Measurements from ENCODE around the gene TMEM221. TPM values are rescaled to one million over a fixed set of nuclear protein-coding genes. Genes with fewer than 3 reads are reported as not detected.

Gene TMEM221
- total RNA-seq, 2 experiments from 2014 or later = not detected

- H3K36me3 ChIP-seq (ENCODE audit: insufficient read depth, low read length) = no peaks in the 10 kb centered on the region
- H3K27me3 ChIP-seq (ENCODE audit: control insufficient read depth in 1 of 2, insufficient read depth in 2 of 2, low read length in 2 of 2) = no peaks in the 10 kb centered on the region
- H3K27ac ChIP-seq (ENCODE audit: low read depth in 1 of 2, low read length in 2 of 2) = peak overlapping the region; percentile 35 to 68
- peaks cover 4% of the 10 kb centered on the region for H3K36me3 Mint-ChIP-seq (ENCODE audit: low read depth)
- no peak for TF ChIP-seq CTCF (IDR thresholded peaks at IDR 0.05)
- intact Hi-C loops (cut with DNase I, micrococcal nuclease) = loop anchor here (1.0 to 5.0 kb wide), 7 partner anchors 42 to 394 kb away; partner anchors contain the start of genes BABAM1 (in 1 of the 2), CCDC194 (in 1 of the 2), HAUS8 (in 1 of the 2) and MVB12A (in 1 of the 2)
- peak overlapping the region; percentile 88 for H3K4me3 ChIP-seq (ENCODE audit: low read length)
- H3K4me3 Mint-ChIP-seq = peak overlapping the region; percentile 87
- peaks cover 36% of the 10 kb centered on the region for H3K4me1 ChIP-seq (ENCODE audit: insufficient read depth, low read length)
- ChIA-PET CTCF (no interaction called here), POLR2A (interaction anchor here (1.0 kb wide), 1 partner anchor 390 kb away, joined by 6 read pairs; the partner anchor contains the start of gene RPL18A)
- no peaks in the 10 kb centered on the region for H3K9me3 Mint-ChIP-seq
- peak in 4 of 14 experiments; percentile 12 to 37 (median 20) for DNase-seq
- H3K27ac Mint-ChIP-seq = peak overlapping the region; percentile 34
- peaks cover 3% of the 10 kb centered on the region for H3K27me3 Mint-ChIP-seq
- H3K9me3 ChIP-seq (ENCODE audit: control insufficient read depth in 1 of 2, insufficient read depth in 1 of 2, low read length in 2 of 2) = no peaks in the 10 kb centered on the region
- peaks cover 24% of the 10 kb centered on the region for H3K4me1 Mint-ChIP-seq (ENCODE audit: low read depth)
- ATAC-seq (ENCODE audit: poor library complexity) = no peak
These were observed 20.6 kb upstream of the TMEM221 start for GRCh38 chr19:17469092-17469480.

GRCh38 chr19:17468302-17469091 lies 20.0 kb upstream of the TMEM221 start:
- peak overlapping the region; percentile 34 for H3K27ac Mint-ChIP-seq
- H3K4me3 Mint-ChIP-seq = peak overlapping the region; percentile 87
- POLR2A ChIA-PET = interaction anchor here (0.7 to 1.0 kb wide), 2 partner anchors 105 to 391 kb away, joined by 3 to 6 read pairs; partner anchors contain the start of gene RPL18A
- Histone ChIP-seq H3K4me1 (ENCODE audit: insufficient read depth, low read length) (peaks cover 36% of the 10 kb centered on the region), H3K27me3 (ENCODE audit: control insufficient read depth in 1 of 2, insufficient read depth in 2 of 2, low read length in 2 of 2) (no peaks in the 10 kb centered on the region), H3K4me3 (ENCODE audit: low read length) (peak overlapping the region; percentile 88), H3K36me3 (ENCODE audit: insufficient read depth, low read length) (no peaks in the 10 kb centered on the region), H3K9me3 (ENCODE audit: control insufficient read depth in 1 of 2, insufficient read depth in 1 of 2, low read length in 2 of 2) (no peaks in the 10 kb centered on the region), H3K27ac (ENCODE audit: low read depth in 1 of 2, low read length in 2 of 2) (peak overlapping the region; percentile 13 to 68)
- intact Hi-C loops (cut with DNase I, micrococcal nuclease) = loop anchor here (1.0 to 5.0 kb wide), 7 partner anchors 43 to 394 kb away; partner anchors contain the start of genes BABAM1 (in 1 of the 2), CCDC194 (in 1 of the 2), HAUS8 (in 1 of the 2) and MVB12A (in 1 of the 2)
- peaks cover 3% of the 10 kb centered on the region for H3K27me3 Mint-ChIP-seq
- H3K36me3 Mint-ChIP-seq (ENCODE audit: low read depth) = peaks cover 4% of the 10 kb centered on the region
- H3K9me3 Mint-ChIP-seq = no peaks in the 10 kb centered on the region
- H3K4me1 Mint-ChIP-seq (ENCODE audit: low read depth) = peaks cover 24% of the 10 kb centered on the region
- no peak for DNase-seq
- TF ChIP-seq CTCF (IDR thresholded peaks at IDR 0.05) = no peak
- no peak for ATAC-seq (ENCODE audit: poor library complexity)
- CTCF ChIA-PET = no interaction called here

- Histone ChIP-seq H3K4me3 (ENCODE audit: low read length) (no peak overlapping the region), H3K4me1 (ENCODE audit: insufficient read depth, low read length) (peaks cover 30% of the 10 kb centered on the region), H3K27me3 (ENCODE audit: control insufficient read depth in 1 of 2, insufficient read depth in 2 of 2, low read length in 2 of 2) (no peaks in the 10 kb centered on the region), H3K9me3 (ENCODE audit: control insufficient read depth in 1 of 2, insufficient read depth in 1 of 2, low read length in 2 of 2) (no peaks in the 10 kb centered on the region), H3K36me3 (ENCODE audit: insufficient read depth, low read length) (no peaks in the 10 kb centered on the region), H3K27ac (ENCODE audit: low read depth in 1 of 2, low read length in 2 of 2) (no peak overlapping the region)
- TF ChIP-seq CTCF (IDR thresholded peaks at IDR 0.05) = no peak
- ChIA-PET CTCF (interaction anchor here (0.5 to 1.2 kb wide), 3 partner anchors 24 to 921 kb away, joined by 3 to 5 read pairs (median 3); no protein-coding TSS in a partner anchor), POLR2A (interaction anchor here (0.7 kb wide), 1 partner anchor 106 kb away, joined by 3 read pairs; no protein-coding TSS in a partner anchor)
- H3K4me1 Mint-ChIP-seq (ENCODE audit: low read depth) = peaks cover 24% of the 10 kb centered on the region
- DNase-seq = no peak
- no peak overlapping the region for H3K4me3 Mint-ChIP-seq
- no peak for ATAC-seq (ENCODE audit: poor library complexity)
- H3K36me3 Mint-ChIP-seq (ENCODE audit: low read depth) = peaks cover 4% of the 10 kb centered on the region
- no peaks in the 10 kb centered on the region for H3K9me3 Mint-ChIP-seq
- peaks cover 3% of the 10 kb centered on the region for H3K27me3 Mint-ChIP-seq
- no peak overlapping the region for H3K27ac Mint-ChIP-seq
- intact Hi-C loops (cut with DNase I, micrococcal nuclease) = loop anchor here (2.0 to 5.0 kb wide), 6 partner anchors 47 to 393 kb away; partner anchors contain the start of genes BABAM1 (in 1 of the 2), CCDC194 (in 1 of the 2), HAUS8 (in 1 of the 2) and MVB12A (in 1 of the 2)
These were observed 19.2 kb upstream of the TMEM221 start for GRCh38 chr19:17467471-17468301.

All from CD4-positive, alpha-beta T cell (primary cell).